Ascending aorta (tissue), 2 donors: ENCODE data around the gene VCX. TPM values are rescaled to one million over a fixed set of nuclear protein-coding genes. Genes with fewer than 3 reads are reported as not detected.

Experiments
- DNase-seq, 2 donors: peaks; one replicate each; pipeline ENCODE4 v3.0.0-alpha.2; 2019; ENCODE audit warnings: low spot score in 2 of 2
- H3K27ac ChIP-seq, 2 donors: fragments of 200-600 bp; sonication (generic); one replicate each; pipeline ENCODE4 v1.5.1; 2016 to 2017; ENCODE audit warnings: mild to moderate bottlenecking in 1 of 2
- H3K27me3 ChIP-seq: fragments of 200-600 bp; sonication (generic); one replicate; pipeline ENCODE4 v1.5.1; 2017
- H3K36me3 ChIP-seq, 2 donors: fragments of 200-600 bp; sonication (generic); one replicate each; pipeline ENCODE4 v1.5.1; 2016
- H3K4me1 ChIP-seq, 2 donors: fragments of 200-600 bp; sonication (generic); one replicate each; pipeline ENCODE4 v1.5.1; 2016 to 2017; ENCODE audit warnings: mild to moderate bottlenecking in 1 of 2
- H3K4me3 ChIP-seq, 2 donors: fragments of 200-600 bp; sonication (generic); one replicate each; pipeline ENCODE4 v1.5.1; 2016 to 2017; ENCODE audit warnings: mild to moderate bottlenecking in 1 of 2
- H3K9me3 ChIP-seq, 2 donors: fragments of 200-600 bp; sonication (generic); one replicate each; pipeline ENCODE4 v1.5.1; 2016
- CTCF ChIP-seq, 3 experiments: fragments of 200-600 bp in 2 of 3; fragments of 450-650 bp in 1 of 3; sonication (generic) in 2 of 3; IDR thresholded peaks; one replicate each; pipeline ENCODE4 v1.5.1; 2016 to 2019; ENCODE audit warnings: antibody characterized with exemption in 3 of 3, mild to moderate bottlenecking in 1 of 3, moderate library complexity in 1 of 3
- intact Hi-C: fragments of 100-400 bp; cut with DNase I; formaldehyde crosslinking; loops from one replicate; pipeline ENCODE4 v1.15.1; 2023
- total RNA-seq: library from RNA; depleted of rRNA; stranded (reverse); fragments of >200 nt; gene quantifications from one replicate; pipeline ENCODE4 v1.1.0, GENCODE V29; 2016

VCX gene
- total RNA-seq, 1 donor from 2014 or later, result not detected

- H3K4me3 ChIP-seq, result no peak overlapping the region
- TF ChIP-seq CTCF (IDR thresholded peaks at IDR 0.05), result no peak
- H3K36me3 ChIP-seq, result no peaks in the 10 kb centered on the region
- no peak for DNase-seq
- no peaks in the 10 kb centered on the region for H3K27me3 ChIP-seq
- intact Hi-C loops, result no loop called here
- no peaks in the 10 kb centered on the region for H3K9me3 ChIP-seq
- H3K4me1 ChIP-seq, result no peaks in the 10 kb centered on the region
- H3K27ac ChIP-seq, result no peak overlapping the region
Measured at GRCh38 chrX:7852166-7852565, 9.2 kb downstream of the VCX start.

DNA sequence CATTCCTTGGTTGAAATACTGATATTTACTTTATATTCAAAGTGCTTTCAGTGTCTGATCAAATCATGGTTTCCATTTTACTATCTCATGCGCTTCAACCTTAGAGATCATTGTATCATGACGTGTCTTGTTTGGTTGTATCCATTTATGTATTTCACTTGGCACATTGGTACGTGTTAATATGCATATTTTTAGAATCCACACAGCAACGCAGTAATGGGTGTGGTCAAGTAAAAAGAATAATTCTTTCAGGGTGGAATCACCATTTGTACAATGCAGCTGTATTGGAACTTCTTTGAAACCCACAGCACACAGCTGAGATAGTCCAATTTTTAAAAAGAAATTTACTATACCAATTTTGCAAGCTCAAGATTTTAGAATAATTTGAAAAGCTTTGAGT is 29.1 kb downstream of the VCX start:
- H3K36me3 ChIP-seq, result no peaks in the 10 kb centered on the region
- H3K27me3 ChIP-seq, result no peaks in the 10 kb centered on the region
- no peak overlapping the region for H3K27ac ChIP-seq
- no peak overlapping the region for H3K4me3 ChIP-seq
- TF ChIP-seq CTCF (IDR thresholded peaks at IDR 0.05), result no peak
- DNase-seq, result no peak
- intact Hi-C loops, result no loop called here
- no peaks in the 10 kb centered on the region for H3K4me1 ChIP-seq
- peaks cover 0 to 3% of the 10 kb centered on the region in 2 donors for H3K9me3 ChIP-seq

- Histone ChIP-seq H3K27ac (no peak overlapping the region), H3K36me3 (no peaks in the 10 kb centered on the region), H3K4me3 (no peak overlapping the region), H3K4me1 (no peaks in the 10 kb centered on the region), H3K9me3 (no peaks in the 10 kb centered on the region), H3K27me3 (no peaks in the 10 kb centered on the region)
- DNase-seq, result no peak
- TF ChIP-seq CTCF (IDR thresholded peaks at IDR 0.05), result no peak
- intact Hi-C loops, result no loop called here
Measured at GRCh38 chrX:7876957-7877356, 34.0 kb downstream of the VCX start.

GRCh38 chrX:7889135-7889534 is 46.2 kb downstream of the VCX start:
- Histone ChIP-seq H3K36me3 (no peaks in the 10 kb centered on the region), H3K27me3 (no peaks in the 10 kb centered on the region), H3K4me3 (no peak overlapping the region), H3K4me1 (no peaks in the 10 kb centered on the region), H3K9me3 (no peaks in the 10 kb centered on the region), H3K27ac (no peak overlapping the region)
- DNase-seq, result no peak
- no peak for TF ChIP-seq CTCF (IDR thresholded peaks at IDR 0.05)
- intact Hi-C loops, result no loop called here

DNA sequence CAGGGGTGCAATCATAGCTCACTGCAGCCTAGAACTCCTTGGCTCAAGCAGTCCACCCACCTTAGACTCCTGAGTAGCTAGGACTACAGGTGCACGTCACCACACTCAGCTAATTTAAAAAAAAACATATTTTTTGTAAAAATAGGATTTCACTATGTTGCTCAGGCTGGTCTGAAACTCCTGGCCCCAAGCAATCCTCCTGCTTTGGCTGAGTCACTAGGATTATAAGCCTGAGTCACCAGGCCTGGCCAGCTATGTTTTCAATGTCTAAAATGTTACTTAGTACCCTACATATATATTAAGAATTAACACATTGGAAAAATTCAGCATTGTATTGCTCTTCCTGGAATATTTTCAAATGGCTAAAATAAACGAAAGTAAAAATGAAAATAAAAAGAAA is 46.7 kb downstream of the VCX start:
- no peak for DNase-seq
- Histone ChIP-seq H3K27ac (no peak overlapping the region), H3K4me3 (no peak overlapping the region), H3K4me1 (no peaks in the 10 kb centered on the region), H3K27me3 (no peaks in the 10 kb centered on the region), H3K9me3 (no peaks in the 10 kb centered on the region), H3K36me3 (no peaks in the 10 kb centered on the region)
- TF ChIP-seq CTCF (IDR thresholded peaks at IDR 0.05), result no peak
- intact Hi-C loops, result no loop called here

GRCh38 chrX:7891928-7892327 is 49.0 kb downstream of the VCX start:
- H3K27me3 ChIP-seq, result no peaks in the 10 kb centered on the region
- H3K27ac ChIP-seq, result no peak overlapping the region
- TF ChIP-seq CTCF (IDR thresholded peaks at IDR 0.05), result no peak
- intact Hi-C loops, result no loop called here
- DNase-seq, result no peak
- no peaks in the 10 kb centered on the region for H3K4me1 ChIP-seq
- no peaks in the 10 kb centered on the region for H3K9me3 ChIP-seq
- H3K36me3 ChIP-seq, result no peaks in the 10 kb centered on the region
- H3K4me3 ChIP-seq, result no peak overlapping the region
